SK-N-MC (cell line): ENCODE results near the gene TP73.

Experiments used
- DNase-seq: peaks from one replicate; pipeline ENCODE4 v3.0.0-alpha.2; 2011; ENCODE audit warnings: low read depth, low spot score
- H3K27ac ChIP-seq: fragments of 200-600 bp; sonication (generic); 2 replicates; pipeline ENCODE4 v1.5.1; 2016; ENCODE audit warnings: mixed run types
- H3K36me3 ChIP-seq: fragments of 200-600 bp; sonication (generic); 2 replicates; pipeline ENCODE4 v1.6.1; 2017; ENCODE audit warnings: antibody characterized with exemption, low read length, mixed read lengths; ENCODE audit not compliant: insufficient read depth
- H3K4me3 ChIP-seq: fragments of 200-600 bp; sonication (generic); 2 replicates; pipeline ENCODE4 v1.5.1; 2016
- H3K9ac ChIP-seq: fragments of 200-600 bp; sonication (generic); 2 replicates; pipeline ENCODE4 v1.8.0; 2017; ENCODE audit warnings: mixed run types, mixed read lengths; ENCODE audit not compliant: insufficient read length
- H3K9me3 ChIP-seq: fragments of 200-600 bp; sonication (generic); 2 replicates; pipeline ENCODE4 v1.6.1; 2017; ENCODE audit warnings: low read depth, mild to moderate bottlenecking, antibody characterized with exemption, low read length, moderate library complexity, mixed read lengths
- EZH2 ChIP-seq: fragments of 200-600 bp; sonication (generic); IDR thresholded peaks from one replicate; pipeline ENCODE4 v1.6.1; 2017; ENCODE audit warnings: antibody characterized with exemption
- FOXP2 ChIP-seq: optimal IDR thresholded peaks from 2 replicates; pipeline ENCODE3; 2011; ENCODE audit warnings: mild to moderate bottlenecking, moderate library complexity; ENCODE audit not compliant: insufficient read depth; ENCODE audit errors: extremely low read length, control extremely low read depth
- POLR2AphosphoS5 ChIP-seq: IDR thresholded peaks from 2 replicates; pipeline ENCODE4 v1.6.1; 2012; ENCODE audit warnings: mild to moderate bottlenecking, low read depth, low read length, borderline replicate concordance

The TP73 gene

GRCh38 chr1:3681231-3681897 is 29.0 kb downstream of the TP73 start:
- Histone ChIP-seq H3K9me3 (no peaks in the 10 kb centered on the region), H3K36me3 (no peaks in the 10 kb centered on the region), H3K27ac (no peak overlapping the region), H3K9ac (no peak overlapping the region), H3K4me3 (no peak overlapping the region)
- no peak for DNase-seq
- no peak for TF ChIP-seq EZH2
- no peak for TF ChIP-seq FOXP2
- TF ChIP-seq POLR2AphosphoS5, result no peak

GRCh38 chr1:3681898-3682806 is 29.8 kb downstream of the TP73 start:
- H3K27ac ChIP-seq, result no peak overlapping the region
- no peak overlapping the region for H3K9ac ChIP-seq
- DNase-seq, result no peak
- H3K36me3 ChIP-seq, result no peaks in the 10 kb centered on the region
- H3K4me3 ChIP-seq, result no peak overlapping the region
- TF ChIP-seq POLR2AphosphoS5, result no peak
- no peak for TF ChIP-seq FOXP2
- TF ChIP-seq EZH2, result no peak
- no peaks in the 10 kb centered on the region for H3K9me3 ChIP-seq

DNA sequence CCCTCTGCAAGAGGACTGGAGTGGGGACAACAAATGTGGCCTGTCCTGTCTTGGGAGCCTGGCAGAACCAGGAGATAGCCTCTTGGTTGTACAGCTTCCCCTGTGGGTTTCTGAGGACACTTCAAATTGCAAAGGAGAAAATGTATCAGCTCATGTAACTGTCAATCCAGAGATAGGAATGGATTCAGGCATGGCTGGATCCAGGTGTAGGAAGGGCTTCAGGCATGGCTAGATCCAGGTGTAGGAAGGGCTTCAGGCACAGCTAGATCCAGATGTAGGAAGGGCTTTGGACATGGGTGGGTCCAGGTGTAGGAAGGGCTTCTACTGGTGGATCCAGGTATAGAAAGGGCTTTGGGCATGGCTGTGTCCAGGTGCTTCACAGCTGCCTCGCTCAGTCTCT is 30.9 kb downstream of the TP73 start:
- no peaks in the 10 kb centered on the region for H3K36me3 ChIP-seq
- no peak overlapping the region for H3K9ac ChIP-seq
- no peak for TF ChIP-seq EZH2
- no peak for TF ChIP-seq FOXP2
- H3K9me3 ChIP-seq, result no peaks in the 10 kb centered on the region
- H3K4me3 ChIP-seq, result no peak overlapping the region
- H3K27ac ChIP-seq, result no peak overlapping the region
- no peak for DNase-seq

- Histone ChIP-seq H3K4me3 (no peak overlapping the region), H3K27ac (no peak overlapping the region), H3K9ac (no peak overlapping the region), H3K9me3 (no peaks in the 10 kb centered on the region), H3K36me3 (no peaks in the 10 kb centered on the region)
- no peak for TF ChIP-seq EZH2
- TF ChIP-seq FOXP2, result no peak
- no peak for TF ChIP-seq POLR2AphosphoS5
- no peak for DNase-seq
Measured at GRCh38 chr1:3683992-3684391, 31.7 kb downstream of the TP73 start.

DNA sequence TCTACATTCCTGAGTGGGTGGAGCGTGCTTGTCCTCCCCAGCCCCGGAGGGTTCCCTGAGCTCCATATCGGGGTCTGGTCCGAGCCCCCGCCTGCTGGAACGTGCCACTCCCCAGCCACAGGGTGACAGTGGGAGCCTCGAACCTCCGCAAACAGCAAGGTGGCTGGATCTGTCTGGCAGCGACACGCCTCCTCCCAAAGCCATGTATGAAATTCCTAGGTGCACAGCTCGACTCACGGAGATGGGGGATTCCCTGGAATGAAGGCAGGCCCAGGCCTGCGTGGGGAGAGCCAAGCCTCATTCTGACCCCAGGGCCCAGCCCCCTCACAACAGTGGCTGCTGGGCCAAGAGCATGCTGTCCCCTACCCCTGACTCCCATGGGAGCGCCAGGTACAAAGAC is 32.9 kb downstream of the TP73 start:
- Histone ChIP-seq H3K36me3 (no peaks in the 10 kb centered on the region), H3K9ac (no peak overlapping the region), H3K9me3 (no peaks in the 10 kb centered on the region)

GRCh38 chr1:3685906-3686305 is 33.6 kb downstream of the TP73 start:
- Histone ChIP-seq H3K9ac (no peak overlapping the region), H3K36me3 (no peaks in the 10 kb centered on the region), H3K4me3 (no peak overlapping the region), H3K27ac (no peak overlapping the region), H3K9me3 (no peaks in the 10 kb centered on the region)
- no peak for TF ChIP-seq POLR2AphosphoS5
- TF ChIP-seq FOXP2, result no peak
- no peak for TF ChIP-seq EZH2
- DNase-seq, result no peak

More for the DNA sequence above, 32.9 kb downstream of the TP73 start:
- TF ChIP-seq POLR2AphosphoS5 (no peak), FOXP2 (no peak), EZH2 (no peak)
- Histone ChIP-seq H3K4me3 (no peak overlapping the region), H3K27ac (no peak overlapping the region)
- no peak for DNase-seq

GRCh38 chr1:3687504-3687903 is 35.2 kb downstream of the TP73 start:
- Histone ChIP-seq H3K9ac (no peak overlapping the region), H3K36me3 (no peaks in the 10 kb centered on the region), H3K9me3 (no peaks in the 10 kb centered on the region), H3K4me3 (no peak overlapping the region), H3K27ac (no peak overlapping the region)
- TF ChIP-seq POLR2AphosphoS5 (no peak), EZH2 (no peak), FOXP2 (no peak)
- no peak for DNase-seq

GRCh38 chr1:3688356-3689137 is 36.2 kb downstream of the TP73 start:
- no peaks in the 10 kb centered on the region for H3K9me3 ChIP-seq
- no peak for TF ChIP-seq POLR2AphosphoS5
- no peak for TF ChIP-seq EZH2
- TF ChIP-seq FOXP2, result no peak
- no peak overlapping the region for H3K27ac ChIP-seq
- no peak overlapping the region for H3K9ac ChIP-seq
- H3K4me3 ChIP-seq, result no peak overlapping the region
- DNase-seq, result no peak
- H3K36me3 ChIP-seq, result no peaks in the 10 kb centered on the region
